Uterine smooth muscle cell (primary cell): ENCODE results near the gene DDX20. TPM values are rescaled to one million over a fixed set of nuclear protein-coding genes. Genes with fewer than 3 reads are reported as not detected.

Source experiments
- total RNA-seq: library from RNA; depleted of rRNA; stranded (reverse); fragments of >200 nt; gene quantifications from 2 replicates; pipeline ENCODE4 v1.2.3, GENCODE V29; 2014

Gene DDX20, protein sequence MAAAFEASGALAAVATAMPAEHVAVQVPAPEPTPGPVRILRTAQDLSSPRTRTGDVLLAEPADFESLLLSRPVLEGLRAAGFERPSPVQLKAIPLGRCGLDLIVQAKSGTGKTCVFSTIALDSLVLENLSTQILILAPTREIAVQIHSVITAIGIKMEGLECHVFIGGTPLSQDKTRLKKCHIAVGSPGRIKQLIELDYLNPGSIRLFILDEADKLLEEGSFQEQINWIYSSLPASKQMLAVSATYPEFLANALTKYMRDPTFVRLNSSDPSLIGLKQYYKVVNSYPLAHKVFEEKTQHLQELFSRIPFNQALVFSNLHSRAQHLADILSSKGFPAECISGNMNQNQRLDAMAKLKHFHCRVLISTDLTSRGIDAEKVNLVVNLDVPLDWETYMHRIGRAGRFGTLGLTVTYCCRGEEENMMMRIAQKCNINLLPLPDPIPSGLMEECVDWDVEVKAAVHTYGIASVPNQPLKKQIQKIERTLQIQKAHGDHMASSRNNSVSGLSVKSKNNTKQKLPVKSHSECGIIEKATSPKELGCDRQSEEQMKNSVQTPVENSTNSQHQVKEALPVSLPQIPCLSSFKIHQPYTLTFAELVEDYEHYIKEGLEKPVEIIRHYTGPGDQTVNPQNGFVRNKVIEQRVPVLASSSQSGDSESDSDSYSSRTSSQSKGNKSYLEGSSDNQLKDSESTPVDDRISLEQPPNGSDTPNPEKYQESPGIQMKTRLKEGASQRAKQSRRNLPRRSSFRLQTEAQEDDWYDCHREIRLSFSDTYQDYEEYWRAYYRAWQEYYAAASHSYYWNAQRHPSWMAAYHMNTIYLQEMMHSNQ
- total RNA-seq = 12.0 and 19.0 TPM in 2 replicates

DNA sequence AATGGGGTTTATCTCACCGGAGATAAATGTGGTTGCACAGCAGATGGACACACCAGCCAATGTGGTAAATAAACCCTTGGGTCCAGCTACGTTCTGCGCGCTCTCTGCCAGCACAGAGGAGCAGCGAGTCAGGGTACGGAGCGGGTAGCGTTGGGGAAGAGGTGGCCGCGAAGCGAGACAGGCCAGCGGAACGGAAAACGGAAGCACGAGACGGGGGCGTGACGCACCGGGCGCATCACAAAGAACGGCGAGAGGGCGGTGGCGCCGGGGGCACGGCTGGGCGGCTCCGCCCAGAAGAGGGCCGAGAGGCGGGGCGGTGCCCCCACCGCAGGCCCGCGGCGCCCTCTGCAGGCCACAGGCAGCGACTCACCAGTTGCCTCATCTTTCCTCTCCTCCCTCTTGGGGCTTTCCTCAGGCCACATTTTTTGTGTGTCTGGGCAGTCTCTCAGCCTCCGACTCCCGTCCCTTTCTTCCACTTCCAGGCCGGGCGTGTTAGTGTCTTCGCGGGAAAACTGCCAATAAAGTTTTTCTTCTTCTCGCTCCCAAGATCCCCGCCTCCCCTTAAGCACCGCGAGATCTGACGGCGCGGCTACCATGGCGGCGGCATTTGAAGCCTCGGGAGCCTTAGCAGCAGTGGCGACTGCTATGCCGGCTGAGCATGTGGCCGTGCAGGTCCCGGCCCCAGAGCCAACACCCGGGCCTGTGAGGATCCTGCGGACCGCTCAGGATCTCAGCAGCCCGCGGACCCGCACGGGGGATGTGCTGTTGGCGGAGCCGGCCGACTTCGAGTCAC lies at the start of gene DDX20:
Gene DDX20 (plus strand): TSS at position 571 of the 793 bp plus-strand sequence. CDS start 24 bp downstream, at position 595.

DNA sequence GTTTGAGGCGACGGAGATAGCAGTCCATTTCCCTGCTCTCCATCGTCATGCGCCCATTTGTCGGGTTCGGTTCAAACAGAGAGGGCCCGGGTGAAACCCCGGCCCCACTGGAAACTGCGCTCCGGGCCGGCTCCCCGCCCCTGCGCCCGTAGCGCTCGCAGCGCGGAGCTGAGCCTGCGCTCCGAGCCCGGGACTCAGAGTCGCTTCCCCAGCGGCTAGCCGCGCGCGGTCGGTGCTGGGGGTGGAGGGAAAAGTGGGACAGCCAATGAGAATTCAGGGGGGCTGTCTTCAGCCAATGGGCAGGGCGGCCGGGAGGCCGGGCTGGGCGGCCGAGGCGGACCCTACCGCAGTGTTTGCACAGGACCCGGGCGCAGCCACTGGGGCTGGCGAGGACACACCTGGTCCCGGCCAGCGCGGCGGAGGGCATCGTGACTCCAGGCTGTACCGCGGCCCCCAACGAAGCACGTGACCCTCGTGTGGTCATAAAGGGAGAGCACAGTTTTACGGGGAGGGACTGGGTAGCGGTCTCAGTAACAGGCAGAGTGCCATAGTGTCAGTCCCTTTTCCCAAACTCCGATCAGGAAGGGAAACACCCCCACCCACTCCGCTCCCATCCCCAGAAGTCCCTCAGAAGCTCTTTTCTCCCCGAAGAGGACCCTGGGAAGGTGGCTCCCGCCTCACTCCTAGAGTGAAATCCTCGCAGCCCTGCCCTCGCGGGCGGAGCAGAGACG lies 16.3 kb upstream of the DDX20 start, which contains the start of gene INKA2:
Gene INKA2 (minus strand): TSS at position 202 of the 731 bp plus-strand sequence. CDS start 153 bp downstream, at position 49.

Other genes starting within 250 kb of the DDX20 start
- gene RAP1A, start 136.1 kb upstream of the DDX20 start, total RNA-seq = 36.0 and 39.3 TPM in 2 replicates
- gene INKA2, start 16.5 kb upstream of the DDX20 start, total RNA-seq = 0.87 and 0.89 TPM in 2 replicates
- under 0.01 and 0.25 TPM in 2 replicates for gene KCND3, start 233.8 kb downstream of the DDX20 start, total RNA-seq